Superior temporal gyrus (tissue), 1 donor: ENCODE data around the gene PRR30.
"Not testable (repeated sequence)": the region's sequence is repeated elsewhere in the genome, so short reads cannot be mapped to it uniquely, and the experiment has no call there.

Source experiments
- DNase-seq: peaks from one replicate; pipeline ENCODE4 v3.0.0-alpha.2; 2016; ENCODE audit errors: extremely low spot score

The PRR30 gene

GRCh38 chr2:27128668-27129571 lies 10.3 kb downstream of the PRR30 start:
- DNase-seq: no peak

GRCh38 chr2:27127883-27128667 lies 11.1 kb downstream of the PRR30 start:
- DNase-seq: no peak

GRCh38 chr2:27126252-27126710 lies 12.9 kb downstream of the PRR30 start:
- no peak for DNase-seq

- no peak for DNase-seq
Measured at GRCh38 chr2:27125104-27125503, 14.1 kb downstream of the PRR30 start.

GRCh38 chr2:27123302-27124150 lies 15.7 kb downstream of the PRR30 start, which contains the start of gene ABHD1:
ABHD1 (plus strand) TSS chr2:27123815; CDS start chr2:27123949, 134 bp downstream.
- peak; percentile 50 for DNase-seq

GRCh38 chr2:27122791-27123190 lies 16.4 kb downstream of the PRR30 start:
- DNase-seq: no peak

GRCh38 chr2:27121906-27122305 lies 17.3 kb downstream of the PRR30 start:
- DNase-seq: no peak

GRCh38 chr2:27119330-27119670 lies 19.9 kb downstream of the PRR30 start:
- DNase-seq: not testable (repeated sequence)

GRCh38 chr2:27118525-27119329 lies 20.5 kb downstream of the PRR30 start, which contains the start of gene CGREF1:
CGREF1 (minus strand) TSS chr2:27119128; CDS start chr2:27104366, 14,762 bp downstream.
- no peak for DNase-seq

- no peak for DNase-seq
Measured at GRCh38 chr2:27117995-27118524, 21.1 kb downstream of the PRR30 start.

GRCh38 chr2:27115519-27115918 lies 23.7 kb downstream of the PRR30 start:
- no peak for DNase-seq

GRCh38 chr2:27111392-27112078 lies 27.7 kb downstream of the PRR30 start:
- not testable (repeated sequence) for DNase-seq

GRCh38 chr2:27110603-27111352 lies 28.4 kb downstream of the PRR30 start:
- DNase-seq: not testable (repeated sequence)

GRCh38 chr2:27109083-27109482 lies 30.1 kb downstream of the PRR30 start:
- no peak for DNase-seq

- DNase-seq: no peak
Measured at GRCh38 chr2:27108221-27108620, 31.0 kb downstream of the PRR30 start.

GRCh38 chr2:27105981-27106380 lies 33.2 kb downstream of the PRR30 start:
- DNase-seq: no peak

GRCh38 chr2:27102329-27102728 lies 36.9 kb downstream of the PRR30 start:
- DNase-seq: no peak

- DNase-seq: no peak
Measured at GRCh38 chr2:27100036-27100435, 39.2 kb downstream of the PRR30 start.

- DNase-seq: no peak
Measured at GRCh38 chr2:27099334-27099955, 39.8 kb downstream of the PRR30 start.
